H9 (cell line): ENCODE results near the gene CDH1. TPM values are rescaled to one million over a fixed set of nuclear protein-coding genes. Genes with fewer than 3 reads are reported as not detected.

Source experiments
- DNase-seq: peaks from one replicate; pipeline ENCODE4 v3.0.0-alpha.2; 2017
- H2AFZ ChIP-seq: one replicate; pipeline ENCODE4 v1.6.1; 2013; ENCODE audit warnings: mild to moderate bottlenecking, low read length, control low read depth, moderate library complexity
- H2AK5ac ChIP-seq: 2 replicates; pipeline ENCODE4 v1.6.1; 2013; ENCODE audit warnings: low read length, control low read depth, mixed read lengths; ENCODE audit not compliant: insufficient read length
- H2BK120ac ChIP-seq: one replicate; pipeline ENCODE4 v1.6.1; 2013; ENCODE audit warnings: low read depth, mild to moderate bottlenecking, low read length, control low read depth, inconsistent platforms; ENCODE audit not compliant: poor library complexity, severe bottlenecking
- H2BK12ac ChIP-seq: 2 replicates; pipeline ENCODE4 v1.6.1; 2013; ENCODE audit warnings: low read length, control low read depth, mixed read lengths, low read depth; ENCODE audit not compliant: insufficient read length
- H2BK15ac ChIP-seq: 2 replicates; pipeline ENCODE4 v1.6.1; 2013; ENCODE audit warnings: low read depth, low read length, control low read depth
- H2BK20ac ChIP-seq: one replicate; pipeline ENCODE4 v1.6.1; 2013; ENCODE audit warnings: low read depth, mild to moderate bottlenecking, low read length, control low read depth, inconsistent platforms; ENCODE audit not compliant: poor library complexity, severe bottlenecking
- H2BK5ac ChIP-seq: 2 replicates; pipeline ENCODE4 v1.6.1; 2013; ENCODE audit warnings: low read length, control low read depth, mixed read lengths; ENCODE audit not compliant: insufficient read length
- H3K14ac ChIP-seq: 2 replicates; pipeline ENCODE4 v1.6.1; 2013; ENCODE audit warnings: low read length, control low read depth; ENCODE audit not compliant: insufficient read depth
- H3K18ac ChIP-seq: 2 replicates; pipeline ENCODE4 v1.6.1; 2013; ENCODE audit warnings: low read depth, mild to moderate bottlenecking, mixed read lengths, low read length, control low read depth; ENCODE audit not compliant: insufficient read length
- H3K23ac ChIP-seq: 2 replicates; pipeline ENCODE4 v1.6.1; 2013; ENCODE audit warnings: low read length, control low read depth, mixed read lengths, low read depth; ENCODE audit not compliant: insufficient read length
- H3K23me2 ChIP-seq: 2 replicates; pipeline ENCODE4 v1.6.1; 2013; ENCODE audit warnings: low read depth, mild to moderate bottlenecking, mixed read lengths, low read length, control low read depth; ENCODE audit not compliant: insufficient read length, poor library complexity, severe bottlenecking
- H3K27ac ChIP-seq: 2 replicates; pipeline ENCODE4 v1.5.1; 2013; ENCODE audit warnings: low read length, control low read depth, mixed read lengths, low read depth; ENCODE audit not compliant: insufficient read length
- H3K27me3 ChIP-seq: 2 replicates; pipeline ENCODE4 v1.6.1; 2013; ENCODE audit warnings: low read length, control low read depth, inconsistent platforms; ENCODE audit not compliant: insufficient read depth
- H3K4ac ChIP-seq: 2 replicates; pipeline ENCODE4 v1.6.1; 2013; ENCODE audit warnings: low read depth, mild to moderate bottlenecking, control low read depth, inconsistent platforms, low read length, moderate library complexity
- H3K4me1 ChIP-seq: 2 replicates; pipeline ENCODE4 v1.6.1; 2013; ENCODE audit warnings: low read length, control low read depth, inconsistent platforms; ENCODE audit not compliant: insufficient read depth
- H3K4me2 ChIP-seq: 2 replicates; pipeline ENCODE4 v1.6.1; 2013; ENCODE audit warnings: low read length, control low read depth, mixed read lengths; ENCODE audit not compliant: insufficient read length, insufficient read depth
- H3K56ac ChIP-seq: 2 replicates; pipeline ENCODE4 v1.6.1; 2013; ENCODE audit warnings: low read depth, mild to moderate bottlenecking, mixed read lengths, low read length, control low read depth; ENCODE audit not compliant: insufficient read length
- H3K79me1 ChIP-seq: 2 replicates; pipeline ENCODE4 v1.6.1; 2013; ENCODE audit warnings: low read depth, mild to moderate bottlenecking, moderate library complexity, low read length, control low read depth, inconsistent platforms; ENCODE audit not compliant: insufficient read depth, poor library complexity, severe bottlenecking
- H3K79me2 ChIP-seq: 2 replicates; pipeline ENCODE4 v1.6.1; 2013; ENCODE audit warnings: low read length, control low read depth, inconsistent platforms; ENCODE audit not compliant: insufficient read depth
- H3K9ac ChIP-seq: 2 replicates; pipeline ENCODE4 v1.6.1; 2013; ENCODE audit warnings: low read length, control low read depth, mixed read lengths; ENCODE audit not compliant: insufficient read length; ENCODE audit errors: extremely low read depth
- H3K9me3 ChIP-seq: one replicate; pipeline ENCODE4 v1.6.1; 2013; ENCODE audit warnings: low read depth, low read length, inconsistent platforms; ENCODE audit not compliant: control insufficient read depth
- H3T11ph ChIP-seq: one replicate; pipeline ENCODE4 v1.6.1; 2013; ENCODE audit warnings: mild to moderate bottlenecking, low read length, control low read depth, inconsistent platforms
- H4K20me1 ChIP-seq: one replicate; pipeline ENCODE4 v1.6.1; 2013; ENCODE audit not compliant: control insufficient read depth, insufficient read length, insufficient read depth
- H4K5ac ChIP-seq: 2 replicates; pipeline ENCODE4 v1.6.1; 2013; ENCODE audit warnings: low read depth, mild to moderate bottlenecking, mixed read lengths, low read length, control low read depth; ENCODE audit not compliant: insufficient read length
- H4K8ac ChIP-seq: replicated peaks from 2 replicates; pipeline ENCODE4 v1.6.1; 2013; ENCODE audit warnings: low read length, control low read depth, mixed read lengths, low read depth; ENCODE audit not compliant: insufficient read length
- H4K91ac ChIP-seq: 2 replicates; pipeline ENCODE4 v1.6.1; 2013; ENCODE audit warnings: low read depth, mild to moderate bottlenecking, moderate library complexity, mixed read lengths, low read length, control low read depth; ENCODE audit not compliant: insufficient read length
- H3K27ac Mint-ChIP-seq, 3 experiments: 2 replicates in 2 of 3; 3 replicates in 1 of 3; pipeline ENCODE4 v1.8.0; 2020 to 2021; ENCODE audit warnings: mixed read lengths in 3 of 3, mild to moderate bottlenecking in 1 of 3, moderate library complexity in 1 of 3
- H3K27me3 Mint-ChIP-seq: 2 replicates; pipeline ENCODE4 v1.8.0; 2021; ENCODE audit warnings: low read depth, mild to moderate bottlenecking, moderate library complexity, mixed read lengths
- H3K36me3 Mint-ChIP-seq, 3 experiments: 2 replicates in 2 of 3; 3 replicates in 1 of 3; pipeline ENCODE4 v1.8.0; 2020 to 2021; ENCODE audit warnings: low read depth in 3 of 3, mixed read lengths in 3 of 3; ENCODE audit not compliant: insufficient read depth in 1 of 3
- H3K4me1 Mint-ChIP-seq, 2 experiments: 2 replicates each; pipeline ENCODE4 v1.8.0; 2020; ENCODE audit warnings: mixed read lengths in 2 of 2
- H3K4me3 Mint-ChIP-seq, 2 experiments: 2 replicates in 1 of 2; 3 replicates in 1 of 2; pipeline ENCODE4 v1.8.0; 2020 to 2021; ENCODE audit warnings: mild to moderate bottlenecking in 2 of 2, mixed read lengths in 2 of 2, moderate library complexity in 1 of 2
- H3K9me3 Mint-ChIP-seq, 2 experiments: 2 replicates in 1 of 2; 3 replicates in 1 of 2; pipeline ENCODE4 v1.8.0; 2020; ENCODE audit warnings: mild to moderate bottlenecking in 2 of 2, mixed read lengths in 2 of 2, moderate library complexity in 1 of 2
- WGBS: extraction: QIAGEN DNeasy Blood & Tissue Kit; methylation state at CpG from one replicate; pipeline ENCODE4 v1.1.7; 2013; ENCODE audit warnings: missing lambda C conversion rate, low lambda C conversion rate, mixed read lengths; ENCODE audit not compliant: insufficient read length; ENCODE audit errors: extremely low coverage; 5-methylcytosine and 5-hydroxymethylcytosine counted together
- total RNA-seq: library from RNA; stranded (reverse); gene quantifications from 2 replicates; pipeline ENCODE4 v1.2.1, GENCODE V29; 2021
- TF ChIP-seq, protein P1 (sequence below): fragments of 200-600 bp; sonication (generic); conservative IDR thresholded peaks from 3 replicates; pipeline ENCODE4 v1.8.0; 2021; ENCODE audit warnings: antibody characterized with exemption, mild to moderate bottlenecking

The CDH1 gene
- total RNA-seq, 1 experiment from 2014 or later: 237 TPM

DNA sequence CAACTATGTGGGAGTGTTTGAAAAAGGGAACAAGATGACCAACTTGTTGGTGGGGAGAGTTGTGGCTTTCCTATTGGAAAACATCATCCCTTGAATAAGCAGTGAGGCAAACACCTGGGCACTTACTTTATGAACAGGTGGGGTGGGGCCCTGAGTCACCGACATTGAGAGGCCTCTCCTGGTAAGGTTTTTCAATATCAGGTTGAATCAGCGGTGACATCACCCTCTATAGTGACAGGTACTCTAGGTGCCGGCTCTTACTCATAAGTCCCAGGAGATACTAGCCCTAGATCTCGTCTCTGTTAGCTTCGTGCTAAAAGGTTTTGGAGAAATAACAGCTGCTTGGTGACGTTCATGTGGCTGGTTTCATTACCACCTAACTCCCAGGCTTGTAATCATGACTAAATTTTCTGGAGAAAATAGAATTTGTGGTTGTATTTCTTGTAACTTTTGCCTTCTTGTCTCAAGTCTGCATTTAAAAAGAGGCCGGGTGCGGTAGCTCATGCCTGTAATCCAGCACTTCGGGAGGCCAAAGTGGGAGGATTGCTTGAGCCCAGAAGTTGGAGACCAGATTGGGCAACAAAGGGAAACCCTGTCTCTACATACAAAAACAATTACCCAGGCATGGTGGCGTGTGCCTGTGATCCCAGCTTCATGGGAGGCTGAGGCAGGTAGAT, 19.3 kb downstream of the CDH1 start:
- peak overlapping the region; percentile 68 to 92 (median 84); a peak in 5 of 7 replicates for H3K27ac Mint-ChIP-seq

More for the DNA sequence above, 19.3 kb downstream of the CDH1 start:
- H3K4me3 Mint-ChIP-seq: no peak overlapping the region
- H3K18ac ChIP-seq: no peak overlapping the region
- peaks cover 13% of the 10 kb centered on the region; the same call in 1 of the 2 replicates for H3K4me1 ChIP-seq
- WGBS: no CpG with 5 or more reads among the region's 10 CpGs
- no peak for DNase-seq
- peaks cover 1% of the 10 kb centered on the region; the same call in 1 of the 2 replicates for H3K79me2 ChIP-seq
- H3K14ac ChIP-seq: no peak overlapping the region
- no peak overlapping the region for H2BK15ac ChIP-seq
- no peak overlapping the region for H3K9ac ChIP-seq
- H3K27ac ChIP-seq: no peak overlapping the region
- no peak overlapping the region for H2AFZ ChIP-seq
- H3K36me3 Mint-ChIP-seq: peaks cover 6 to 32% (median 22%) of the 10 kb centered on the region in 3 experiments; a peak in 6 of 7 replicates
- H4K8ac ChIP-seq: no peak overlapping the region
- no peaks in the 10 kb centered on the region for H3K79me1 ChIP-seq
- no peaks in the 10 kb centered on the region for H3K23me2 ChIP-seq
- no peak overlapping the region for H3K56ac ChIP-seq
- no peaks in the 10 kb centered on the region for H3K9me3 ChIP-seq
- H3K4ac ChIP-seq: no peak overlapping the region
- no peak overlapping the region for H3K4me2 ChIP-seq
- H4K5ac ChIP-seq: no peak overlapping the region
- H2BK12ac ChIP-seq: no peak overlapping the region
- TF ChIP-seq, protein P1, sequence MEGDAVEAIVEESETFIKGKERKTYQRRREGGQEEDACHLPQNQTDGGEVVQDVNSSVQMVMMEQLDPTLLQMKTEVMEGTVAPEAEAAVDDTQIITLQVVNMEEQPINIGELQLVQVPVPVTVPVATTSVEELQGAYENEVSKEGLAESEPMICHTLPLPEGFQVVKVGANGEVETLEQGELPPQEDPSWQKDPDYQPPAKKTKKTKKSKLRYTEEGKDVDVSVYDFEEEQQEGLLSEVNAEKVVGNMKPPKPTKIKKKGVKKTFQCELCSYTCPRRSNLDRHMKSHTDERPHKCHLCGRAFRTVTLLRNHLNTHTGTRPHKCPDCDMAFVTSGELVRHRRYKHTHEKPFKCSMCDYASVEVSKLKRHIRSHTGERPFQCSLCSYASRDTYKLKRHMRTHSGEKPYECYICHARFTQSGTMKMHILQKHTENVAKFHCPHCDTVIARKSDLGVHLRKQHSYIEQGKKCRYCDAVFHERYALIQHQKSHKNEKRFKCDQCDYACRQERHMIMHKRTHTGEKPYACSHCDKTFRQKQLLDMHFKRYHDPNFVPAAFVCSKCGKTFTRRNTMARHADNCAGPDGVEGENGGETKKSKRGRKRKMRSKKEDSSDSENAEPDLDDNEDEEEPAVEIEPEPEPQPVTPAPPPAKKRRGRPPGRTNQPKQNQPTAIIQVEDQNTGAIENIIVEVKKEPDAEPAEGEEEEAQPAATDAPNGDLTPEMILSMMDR: no peak
- H3T11ph ChIP-seq: no peak overlapping the region
- no peak overlapping the region for H3K23ac ChIP-seq
- no peak overlapping the region for H2BK120ac ChIP-seq
- no peak overlapping the region for H4K91ac ChIP-seq
- H2BK20ac ChIP-seq: no peak overlapping the region
- no peaks in the 10 kb centered on the region for H3K27me3 ChIP-seq
- no peaks in the 10 kb centered on the region for H3K27me3 Mint-ChIP-seq
- no peaks in the 10 kb centered on the region for H3K9me3 Mint-ChIP-seq
- H3K4me1 Mint-ChIP-seq: peaks cover 57 to 58% of the 10 kb centered on the region in 2 experiments
- H4K20me1 ChIP-seq: no peaks in the 10 kb centered on the region
- no peak overlapping the region for H2AK5ac ChIP-seq
- H2BK5ac ChIP-seq: no peak overlapping the region
